A673 (cell line): Measurements from ENCODE around the gene FNTB.

Source experiments
- CTCF ChIP-seq: fragments of 300-800, 200-600 bp; sonication (generic); conservative IDR thresholded peaks from 2 replicates; pipeline ENCODE4 v1.5.1; 2017; ENCODE audit warnings: low read depth, mild to moderate bottlenecking, antibody characterized with exemption, low read length, moderate library complexity, mixed read lengths
- EZH2 ChIP-seq: fragments of 200-600 bp; sonication (generic); IDR thresholded peaks from 2 replicates; pipeline ENCODE4 v1.6.1; 2017; ENCODE audit warnings: borderline replicate concordance, low read depth, mild to moderate bottlenecking, mixed read lengths, antibody characterized with exemption, low read length; ENCODE audit not compliant: poor library complexity, severe bottlenecking

- TF ChIP-seq CTCF (no peak), EZH2 (no peak)
Measured at GRCh38 chr14:64937171-64937820, 49.4 kb upstream of the FNTB start.
